HS-5 (cell line): ENCODE measurements around the gene C22orf23.

Source experiments
- DNase-seq: peaks from one replicate; pipeline ENCODE4 v3.0.0-alpha.2; 2012; ENCODE audit warnings: low read depth

C22orf23 gene

GRCh38 chr22:37897807-37898206 lies 55.6 kb downstream of the C22orf23 start:
- DNase-seq: no peak

GRCh38 chr22:37896939-37897338 lies 56.5 kb downstream of the C22orf23 start:
- no peak for DNase-seq

- DNase-seq: no peak
Observed at GRCh38 chr22:37896181-37896592, 57.2 kb downstream of the C22orf23 start.

- no peak for DNase-seq
Observed at GRCh38 chr22:37894939-37895670, 58.3 kb downstream of the C22orf23 start.

- no peak for DNase-seq
Observed at GRCh38 chr22:37893583-37893983, 59.8 kb downstream of the C22orf23 start.
